Activated CD4-positive, alpha-beta T cell treated with anti-CD3 and anti-CD28 coated beads, Interleukin-2, Interleukin-4, amounts not matched to agents 100 ng/mL and 50 ng/mL, durations not matched to agents 16 hours and 8 hours (primary cell): Measurements from ENCODE around the gene LBHD2.

ENCODE experiments used
- DNase-seq: peaks from one replicate; pipeline ENCODE4 v3.0.0-alpha.2; 2020; ENCODE audit warnings: low spot score

Gene LBHD2

GRCh38 chr14:103121121-103121845 is 37.3 kb downstream of the LBHD2 start:
- no peak for DNase-seq

GRCh38 chr14:103121846-103122584 is 38.0 kb downstream of the LBHD2 start:
- no peak for DNase-seq

GRCh38 chr14:103122585-103122946 is 38.6 kb downstream of the LBHD2 start:
- no peak for DNase-seq

GRCh38 chr14:103122947-103123633 is 39.1 kb downstream of the LBHD2 start, which contains the start of gene TNFAIP2:
Gene TNFAIP2, plus strand, starts transcription at chr14:103123461. Its CDS starts 2,997 bp downstream, at chr14:103126458.
- DNase-seq: no peak

GRCh38 chr14:103123634-103124500 is 39.9 kb downstream of the LBHD2 start:
- DNase-seq: no peak

GRCh38 chr14:103124501-103125001 is 40.5 kb downstream of the LBHD2 start:
- no peak for DNase-seq

GRCh38 chr14:103125098-103126070 is 41.4 kb downstream of the LBHD2 start:
- no peak for DNase-seq

- no peak for DNase-seq
These were observed 42.3 kb downstream of the LBHD2 start for GRCh38 chr14:103126088-103126872.

GRCh38 chr14:103126873-103127304 is 42.9 kb downstream of the LBHD2 start:
- DNase-seq: no peak

- no peak for DNase-seq
These were observed 43.3 kb downstream of the LBHD2 start for GRCh38 chr14:103127356-103127755.

- no peak for DNase-seq
These were observed 44.0 kb downstream of the LBHD2 start for GRCh38 chr14:103127861-103128598.

- no peak for DNase-seq
These were observed 44.8 kb downstream of the LBHD2 start for GRCh38 chr14:103128631-103129300.

- no peak for DNase-seq
These were observed 45.4 kb downstream of the LBHD2 start for GRCh38 chr14:103129301-103130016.

GRCh38 chr14:103130017-103130764 is 46.2 kb downstream of the LBHD2 start:
- no peak for DNase-seq

- no peak for DNase-seq
These were observed 47.0 kb downstream of the LBHD2 start for GRCh38 chr14:103130965-103131364.

GRCh38 chr14:103131580-103131979 is 47.6 kb downstream of the LBHD2 start:
- DNase-seq: no peak
